Glomerular visceral epithelial cell (primary cell): ENCODE data around the gene MATN1.

Source experiments
- DNase-seq: peaks from one replicate; pipeline ENCODE4 v3.0.0-alpha.2; 2016; ENCODE audit errors: extremely low spot score

The MATN1 gene

GRCh38 chr1:30682396-30683275 lies 40.7 kb downstream of the MATN1 start:
- no peak for DNase-seq

- no peak for DNase-seq
These were observed 41.6 kb downstream of the MATN1 start for GRCh38 chr1:30681782-30682181.

GRCh38 chr1:30680879-30681278 lies 42.5 kb downstream of the MATN1 start:
- no peak for DNase-seq

- no peak for DNase-seq
These were observed 43.0 kb downstream of the MATN1 start for GRCh38 chr1:30680429-30680828.

- no peak for DNase-seq
These were observed 43.4 kb downstream of the MATN1 start for GRCh38 chr1:30679976-30680305.

- no peak for DNase-seq
These were observed 44.0 kb downstream of the MATN1 start for GRCh38 chr1:30679201-30679975.

GRCh38 chr1:30678209-30678608 lies 45.2 kb downstream of the MATN1 start:
- no peak for DNase-seq

GRCh38 chr1:30677471-30677870 lies 45.9 kb downstream of the MATN1 start:
- no peak for DNase-seq

- no peak for DNase-seq
These were observed 47.6 kb downstream of the MATN1 start for GRCh38 chr1:30675761-30676160.

GRCh38 chr1:30675289-30675688 lies 48.1 kb downstream of the MATN1 start:
- no peak for DNase-seq

GRCh38 chr1:30673395-30673794 lies 50.0 kb downstream of the MATN1 start:
- DNase-seq: no peak

GRCh38 chr1:30672661-30673060 lies 50.7 kb downstream of the MATN1 start:
- no peak for DNase-seq

GRCh38 chr1:30670240-30671060 lies 52.9 kb downstream of the MATN1 start:
- DNase-seq: no peak

- no peak for DNase-seq
These were observed 54.6 kb downstream of the MATN1 start for GRCh38 chr1:30668546-30669327.

GRCh38 chr1:30668024-30668423 lies 55.4 kb downstream of the MATN1 start:
- DNase-seq: no peak

GRCh38 chr1:30666756-30667273 lies 56.6 kb downstream of the MATN1 start:
- no peak for DNase-seq

- DNase-seq: no peak
These were observed 58.0 kb downstream of the MATN1 start for GRCh38 chr1:30665216-30666010.

GRCh38 chr1:30664103-30664755 lies 59.2 kb downstream of the MATN1 start:
- no peak for DNase-seq

- DNase-seq: no peak
These were observed 59.7 kb downstream of the MATN1 start for GRCh38 chr1:30663596-30664091.
